ENCODE measurements around the gene SPATA31D1.

SPATA31D1 gene

DNA sequence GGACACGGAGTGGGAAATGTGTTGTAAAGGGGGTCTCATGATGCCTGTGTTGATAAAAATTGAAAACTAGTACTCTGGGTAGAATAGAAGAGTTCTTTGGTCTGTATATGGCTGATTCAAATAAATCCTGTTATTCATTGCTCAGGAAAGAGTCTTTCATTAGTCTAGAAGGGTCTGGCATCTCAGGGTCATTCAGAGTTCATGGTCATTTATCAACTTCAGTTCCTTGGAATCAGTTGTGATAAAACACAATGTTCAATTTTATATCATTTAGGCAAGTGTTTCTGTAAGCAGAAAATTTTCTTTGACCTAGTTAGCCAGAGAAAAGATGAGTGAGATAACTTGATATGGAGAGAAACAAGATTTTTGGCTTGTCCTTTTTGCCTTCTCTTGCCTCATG, 36.3 kb downstream of the SPATA31D1 start:
- no peak for DNase-seq

GRCh38 chr9:82031538-82032280, 43.1 kb downstream of the SPATA31D1 start:
- no peak for DNase-seq

GRCh38 chr9:82034956-82035731, 46.6 kb downstream of the SPATA31D1 start:
- DNase-seq = no peak

GRCh38 chr9:82036086-82036485, 47.5 kb downstream of the SPATA31D1 start:
- DNase-seq = no peak

GRCh38 chr9:82037126-82037525, 48.6 kb downstream of the SPATA31D1 start:
- no peak for DNase-seq

GRCh38 chr9:82038897-82039296, 50.3 kb downstream of the SPATA31D1 start:
- DNase-seq = no peak
